Prostate gland (tissue), 2 donors: ENCODE results near the gene OAS3.

ENCODE experiments used
- CTCF ChIP-seq, 4 experiments: fragments of 200-600 bp in 2 of 4; fragments of 450-650 bp in 2 of 4; sonication (generic) in 2 of 4; IDR thresholded peaks; 1 replicate in 3 of 4; 2 replicates in 1 of 4; pipeline ENCODE4 v1.5.1; 2016 to 2019; ENCODE audit warnings: antibody characterized with exemption in 4 of 4, mild to moderate bottlenecking in 2 of 4, moderate library complexity in 2 of 4
- POLR2A ChIP-seq: fragments of 450-650 bp; IDR thresholded peaks from one replicate; pipeline ENCODE4 v1.6.1; 2016; ENCODE audit warnings: antibody characterized with exemption, mild to moderate bottlenecking

GRCh38 chr12:113016796-113017195, 78.5 kb downstream of the OAS3 start:
- TF ChIP-seq CTCF (IDR thresholded peaks at IDR 0.05) (no peak), POLR2A (no peak)
